ENCODE data around the gene PLPP4.

- no peak for TF ChIP-seq ZBTB6 (tag by site-specific recombination; IDR thresholded peaks at IDR 0.05)
- TF ChIP-seq CTCF (tag by site-specific recombination; IDR thresholded peaks at IDR 0.05): no peak
- no peak for TF ChIP-seq ZNF677 (tag by site-specific recombination; IDR thresholded peaks at IDR 0.05)
- no peak for TF ChIP-seq REST (tag by site-specific recombination; IDR thresholded peaks at IDR 0.05)
- no peak for TF ChIP-seq ZXDB (tag by site-specific recombination; IDR thresholded peaks at IDR 0.05)
- TF ChIP-seq ZSCAN30 (tag by site-specific recombination; IDR thresholded peaks at IDR 0.05): no peak
- no peak for TF ChIP-seq ZNF202 (tag by site-specific recombination; IDR thresholded peaks at IDR 0.05; ENCODE audit: borderline replicate concordance)
- TF ChIP-seq BCL11A (tag by site-specific recombination; IDR thresholded peaks at IDR 0.05; ENCODE audit: low read depth): no peak
- no peak for TF ChIP-seq ZNF214 (tag by site-specific recombination; IDR thresholded peaks at IDR 0.05; ENCODE audit: borderline replicate concordance)
- TF ChIP-seq ZBTB10 (tag by site-specific recombination; IDR thresholded peaks at IDR 0.05): no peak
- no peak for TF ChIP-seq ZNF639 (tag by site-specific recombination; IDR thresholded peaks at IDR 0.05)
- TF ChIP-seq ZNF76 (tag by site-specific recombination; IDR thresholded peaks at IDR 0.05; ENCODE audit: borderline replicate concordance, low read depth): no peak
Measured at GRCh38 chr10:120507651-120508050, 50.6 kb downstream of the PLPP4 start.

Data from HEK293 (cell line).